HuH-7 (cell line): Measurements from ENCODE around the gene ABCB10.
"Not testable (repeated sequence)": the region's sequence is repeated elsewhere in the genome, so short reads cannot be mapped to it uniquely, and the experiment has no call there.

Experiments used
- DNase-seq: peaks from one replicate; pipeline ENCODE4 v3.0.0; 2011; ENCODE audit warnings: low spot score

The ABCB10 gene

GRCh38 chr1:229535230-229535629 lies 23.3 kb downstream of the ABCB10 start:
- no peak for DNase-seq

- DNase-seq, result no peak
Observed at GRCh38 chr1:229531326-229531725, 27.2 kb downstream of the ABCB10 start.

- no peak for DNase-seq
Observed at GRCh38 chr1:229529639-229530038, 28.9 kb downstream of the ABCB10 start.

GRCh38 chr1:229526695-229527094 lies 31.8 kb downstream of the ABCB10 start:
- no peak for DNase-seq

GRCh38 chr1:229523052-229523451 lies 35.5 kb downstream of the ABCB10 start:
- no peak for DNase-seq

GRCh38 chr1:229514578-229515275 lies 43.8 kb downstream of the ABCB10 start:
- DNase-seq, result peak; percentile 69

GRCh38 chr1:229511625-229512024 lies 46.9 kb downstream of the ABCB10 start:
- DNase-seq, result not testable (repeated sequence)

- DNase-seq, result not testable (repeated sequence)
Observed at GRCh38 chr1:229511201-229511600, 47.3 kb downstream of the ABCB10 start.

GRCh38 chr1:229509576-229509975 lies 48.9 kb downstream of the ABCB10 start:
- DNase-seq, result peak; percentile 52

- DNase-seq, result peak; percentile 19
Observed at GRCh38 chr1:229508823-229509337, 49.6 kb downstream of the ABCB10 start.

- peak; percentile 94 for DNase-seq
Observed at GRCh38 chr1:229507951-229508822, 50.3 kb downstream of the ABCB10 start, which contains the start of gene NUP133. Gene NUP133, minus strand, starts transcription at chr1:229508341. Its CDS starts 92 bp downstream, at chr1:229508249.

GRCh38 chr1:229507502-229507901 lies 51.0 kb downstream of the ABCB10 start:
- DNase-seq, result no peak

GRCh38 chr1:229506633-229507032 lies 51.9 kb downstream of the ABCB10 start:
- no peak for DNase-seq

- no peak for DNase-seq
Observed at GRCh38 chr1:229495782-229496181, 62.7 kb downstream of the ABCB10 start.

- no peak for DNase-seq
Observed at GRCh38 chr1:229487181-229487580, 71.3 kb downstream of the ABCB10 start.

GRCh38 chr1:229485318-229485717 lies 73.2 kb downstream of the ABCB10 start:
- no peak for DNase-seq

GRCh38 chr1:229482511-229482910 lies 76.0 kb downstream of the ABCB10 start:
- no peak for DNase-seq

GRCh38 chr1:229480495-229480894 lies 78.0 kb downstream of the ABCB10 start:
- DNase-seq, result no peak

- no peak for DNase-seq
Observed at GRCh38 chr1:229479660-229480399, 78.7 kb downstream of the ABCB10 start.

GRCh38 chr1:229478852-229479251 lies 79.7 kb downstream of the ABCB10 start:
- no peak for DNase-seq

GRCh38 chr1:229475859-229476258 lies 82.6 kb downstream of the ABCB10 start:
- DNase-seq, result not testable (repeated sequence)

GRCh38 chr1:229474509-229474908 lies 84.0 kb downstream of the ABCB10 start:
- no peak for DNase-seq
